ENCODE measurements around the gene CD81. TPM values are rescaled to one million over a fixed set of nuclear protein-coding genes. Genes with fewer than 3 reads are reported as not detected.

The CD81 gene
- total RNA-seq, 3 donors from 2014 or later (not counting 1 experiment from before 2014, with no cell fraction given) = 263 to 292 (median 263) TPM

DNA sequence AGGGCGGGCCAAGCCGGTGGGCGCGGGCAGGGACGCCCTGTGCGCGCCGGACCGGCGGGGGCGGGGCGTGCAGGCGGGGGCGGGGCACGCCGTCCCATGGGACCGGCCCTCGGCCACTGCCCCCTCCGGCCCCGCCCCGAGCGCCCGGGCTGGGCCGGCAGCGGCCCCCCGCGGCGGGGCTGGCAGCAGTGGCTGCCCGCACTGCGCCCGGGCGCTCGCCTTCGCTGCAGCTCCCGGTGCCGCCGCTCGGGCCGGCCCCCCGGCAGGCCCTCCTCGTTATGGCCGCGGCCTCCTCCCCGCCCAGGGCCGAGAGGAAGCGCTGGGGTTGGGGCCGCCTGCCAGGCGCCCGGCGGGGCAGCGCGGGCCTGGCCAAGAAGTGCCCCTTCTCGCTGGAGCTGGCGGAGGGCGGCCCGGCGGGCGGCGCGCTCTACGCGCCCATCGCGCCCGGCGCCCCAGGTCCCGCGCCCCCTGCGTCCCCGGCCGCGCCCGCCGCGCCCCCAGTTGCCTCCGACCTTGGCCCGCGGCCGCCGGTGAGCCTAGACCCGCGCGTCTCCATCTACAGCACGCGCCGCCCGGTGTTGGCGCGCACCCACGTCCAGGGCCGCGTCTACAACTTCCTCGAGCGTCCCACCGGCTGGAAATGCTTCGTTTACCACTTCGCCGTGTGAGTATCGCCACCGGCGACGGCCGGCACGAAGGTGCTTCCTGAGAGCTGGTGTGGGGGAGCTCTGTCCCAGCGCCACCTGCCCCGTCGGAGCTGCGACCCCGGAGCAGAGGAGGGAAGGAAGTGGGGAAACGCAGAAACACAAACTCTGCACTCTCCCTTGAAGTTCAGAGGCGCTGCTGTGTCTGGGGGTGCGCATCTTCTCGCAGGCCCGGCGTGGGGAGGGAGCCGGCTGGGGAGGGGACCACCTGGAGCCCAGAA is 68.0 kb downstream of the CD81 start, which contains the start of gene KCNQ1:
KCNQ1 (plus strand) TSS at position 188 of the 925 bp plus-strand sequence; CDS start at position 279, 91 bp downstream.
- Mint-ChIP-seq H3K27me3 (ENCODE audit: low read depth in 2 of 2) (peaks cover 19 to 24% of the 10 kb centered on the region in 2 donors), H3K4me3 (peak within 1 kb of the TSS; percentile 76), H3K27ac (no peak within 1 kb of the TSS), H3K9me3 (no peaks in the 10 kb centered on the region), H3K4me1 (peaks cover 0 to 13% of the 10 kb centered on the region in 2 donors), H3K36me3 (no peaks in the 10 kb centered on the region)
- no peaks in the 10 kb centered on the region for H3K36me3 ChIP-seq (ENCODE audit: control insufficient read depth, insufficient read depth, low read length)
- H3K27ac ChIP-seq (ENCODE audit: low read length) = no peak within 1 kb of the TSS
- under 1% methylated on average over 116 of the region's 116 CpGs for WGBS (ENCODE audit: insufficient coverage)
- TF ChIP-seq, protein P1, sequence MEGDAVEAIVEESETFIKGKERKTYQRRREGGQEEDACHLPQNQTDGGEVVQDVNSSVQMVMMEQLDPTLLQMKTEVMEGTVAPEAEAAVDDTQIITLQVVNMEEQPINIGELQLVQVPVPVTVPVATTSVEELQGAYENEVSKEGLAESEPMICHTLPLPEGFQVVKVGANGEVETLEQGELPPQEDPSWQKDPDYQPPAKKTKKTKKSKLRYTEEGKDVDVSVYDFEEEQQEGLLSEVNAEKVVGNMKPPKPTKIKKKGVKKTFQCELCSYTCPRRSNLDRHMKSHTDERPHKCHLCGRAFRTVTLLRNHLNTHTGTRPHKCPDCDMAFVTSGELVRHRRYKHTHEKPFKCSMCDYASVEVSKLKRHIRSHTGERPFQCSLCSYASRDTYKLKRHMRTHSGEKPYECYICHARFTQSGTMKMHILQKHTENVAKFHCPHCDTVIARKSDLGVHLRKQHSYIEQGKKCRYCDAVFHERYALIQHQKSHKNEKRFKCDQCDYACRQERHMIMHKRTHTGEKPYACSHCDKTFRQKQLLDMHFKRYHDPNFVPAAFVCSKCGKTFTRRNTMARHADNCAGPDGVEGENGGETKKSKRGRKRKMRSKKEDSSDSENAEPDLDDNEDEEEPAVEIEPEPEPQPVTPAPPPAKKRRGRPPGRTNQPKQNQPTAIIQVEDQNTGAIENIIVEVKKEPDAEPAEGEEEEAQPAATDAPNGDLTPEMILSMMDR (IDR thresholded peaks at IDR 0.05) = no peak
- peak within 1 kb of the TSS; percentile 42 for H3K4me3 ChIP-seq (ENCODE audit: low read length)
- peaks cover 37% of the 10 kb centered on the region for H3K4me1 ChIP-seq (ENCODE audit: control insufficient read depth, insufficient read depth, low read length)
- no peaks in the 10 kb centered on the region for H3K9me3 ChIP-seq (ENCODE audit: control insufficient read depth, insufficient read depth, low read length)
- DNase-seq = peak in 1 of 2 donors; percentile 64
- intact Hi-C loops (cut with micrococcal nuclease) = no loop called here
- H3K27me3 ChIP-seq (ENCODE audit: control insufficient read depth, insufficient read depth, low read length) = peaks cover 31% of the 10 kb centered on the region
- ATAC-seq = peak; percentile 75 to 83 (median 76)

- TF ChIP-seq, protein P1 (IDR thresholded peaks at IDR 0.05) = no peak
- Mint-ChIP-seq H3K4me3 (peak overlapping the region; percentile 76), H3K36me3 (no peaks in the 10 kb centered on the region), H3K9me3 (no peaks in the 10 kb centered on the region), H3K27ac (no peak overlapping the region), H3K4me1 (peaks cover 0 to 13% of the 10 kb centered on the region in 2 donors), H3K27me3 (ENCODE audit: low read depth in 2 of 2) (peaks cover 18 to 22% of the 10 kb centered on the region in 2 donors)
- Histone ChIP-seq H3K36me3 (ENCODE audit: control insufficient read depth, insufficient read depth, low read length) (no peaks in the 10 kb centered on the region), H3K9me3 (ENCODE audit: control insufficient read depth, insufficient read depth, low read length) (no peaks in the 10 kb centered on the region), H3K4me1 (ENCODE audit: control insufficient read depth, insufficient read depth, low read length) (peaks cover 43% of the 10 kb centered on the region), H3K27me3 (ENCODE audit: control insufficient read depth, insufficient read depth, low read length) (peaks cover 31% of the 10 kb centered on the region), H3K27ac (ENCODE audit: low read length) (no peak overlapping the region), H3K4me3 (ENCODE audit: low read length) (peak overlapping the region; percentile 42)
- ATAC-seq = no peak
- WGBS (ENCODE audit: insufficient coverage) = 74% methylated on average over 23 of the region's 23 CpGs
- intact Hi-C loops (cut with micrococcal nuclease) = no loop called here
- peak in 1 of 2 donors; percentile 36 for DNase-seq
These were observed 68.8 kb downstream of the CD81 start for GRCh38 chr11:2445746-2446551.

- Histone ChIP-seq H3K36me3 (ENCODE audit: control insufficient read depth, insufficient read depth, low read length) (no peaks in the 10 kb centered on the region), H3K9me3 (ENCODE audit: control insufficient read depth, insufficient read depth, low read length) (no peaks in the 10 kb centered on the region), H3K27me3 (ENCODE audit: control insufficient read depth, insufficient read depth, low read length) (peaks cover 31% of the 10 kb centered on the region), H3K4me1 (ENCODE audit: control insufficient read depth, insufficient read depth, low read length) (peaks cover 43% of the 10 kb centered on the region), H3K4me3 (ENCODE audit: low read length) (peak overlapping the region; percentile 8), H3K27ac (ENCODE audit: low read length) (no peak overlapping the region)
- Mint-ChIP-seq H3K27ac (no peak overlapping the region), H3K36me3 (no peaks in the 10 kb centered on the region), H3K9me3 (no peaks in the 10 kb centered on the region), H3K27me3 (ENCODE audit: low read depth in 2 of 2) (peaks cover 18 to 21% of the 10 kb centered on the region in 2 donors), H3K4me3 (peak overlapping the region; percentile 52), H3K4me1 (peaks cover 0 to 13% of the 10 kb centered on the region in 2 donors)
- 39% methylated on average over 13 of the region's 15 CpGs for WGBS (ENCODE audit: insufficient coverage)
- ATAC-seq = no peak
- intact Hi-C loops (cut with micrococcal nuclease) = no loop called here
- DNase-seq = peak in 1 of 2 donors; percentile 46
- TF ChIP-seq, protein P1 (IDR thresholded peaks at IDR 0.05) = no peak
These were observed 69.6 kb downstream of the CD81 start for GRCh38 chr11:2446590-2447252.

Other genes with a start within 250 kb of the CD81 start
- not detected for gene IGF2, start 237.9 kb upstream of the CD81 start, total RNA-seq
- gene INS, start 216.1 kb upstream of the CD81 start, total RNA-seq = not detected
- gene TH, start 205.5 kb upstream of the CD81 start, total RNA-seq = not detected
- gene ASCL2, start 106.7 kb upstream of the CD81 start, total RNA-seq = 10 to 100 TPM; 10.8 to 16.8 (median 16.0) TPM
- gene C11orf21, start 75.4 kb upstream of the CD81 start, total RNA-seq = 100 to 1,000 TPM; 227 to 325 (median 237) TPM
- 100 to 1,000 TPM; 268 to 327 (median 299) TPM for gene TSPAN32, start 75.3 kb upstream of the CD81 start, total RNA-seq
- 10 to 100 TPM; 52.8 to 67.9 (median 59.3) TPM for gene TSSC4, start 23.4 kb downstream of the CD81 start, total RNA-seq
- gene TRPM5, start 67.2 kb downstream of the CD81 start, total RNA-seq = not detected
- 1 to 10 TPM; 1.9 to 7.8 (median 3.3) TPM for gene KCNQ1, start 67.7 kb downstream of the CD81 start, total RNA-seq

Data from natural killer cell (primary cell).